Esophagus squamous epithelium (tissue), 4 donors: ENCODE data around the gene FLT1.

ENCODE experiments used
- POLR2A ChIP-seq, 4 donors: fragments of 450-650 bp; IDR thresholded peaks; one replicate each; pipeline ENCODE4 v1.6.1; 2017; ENCODE audit warnings: antibody characterized with exemption in 4 of 4, mild to moderate bottlenecking in 4 of 4, moderate library complexity in 3 of 4
- TF ChIP-seq, protein P1 (sequence below), 6 experiments: fragments of 450-650 bp in 4 of 6; fragments of 200-600 bp in 2 of 6; sonication (generic) in 2 of 6; IDR thresholded peaks; one replicate each; pipeline ENCODE4 v1.5.1; 2016 to 2019; ENCODE audit warnings: antibody characterized with exemption in 6 of 6, mild to moderate bottlenecking in 4 of 6, moderate library complexity in 4 of 6

GRCh38 chr13:28536371-28536770 is 41.4 kb upstream of the FLT1 start:
- TF ChIP-seq, protein P1, sequence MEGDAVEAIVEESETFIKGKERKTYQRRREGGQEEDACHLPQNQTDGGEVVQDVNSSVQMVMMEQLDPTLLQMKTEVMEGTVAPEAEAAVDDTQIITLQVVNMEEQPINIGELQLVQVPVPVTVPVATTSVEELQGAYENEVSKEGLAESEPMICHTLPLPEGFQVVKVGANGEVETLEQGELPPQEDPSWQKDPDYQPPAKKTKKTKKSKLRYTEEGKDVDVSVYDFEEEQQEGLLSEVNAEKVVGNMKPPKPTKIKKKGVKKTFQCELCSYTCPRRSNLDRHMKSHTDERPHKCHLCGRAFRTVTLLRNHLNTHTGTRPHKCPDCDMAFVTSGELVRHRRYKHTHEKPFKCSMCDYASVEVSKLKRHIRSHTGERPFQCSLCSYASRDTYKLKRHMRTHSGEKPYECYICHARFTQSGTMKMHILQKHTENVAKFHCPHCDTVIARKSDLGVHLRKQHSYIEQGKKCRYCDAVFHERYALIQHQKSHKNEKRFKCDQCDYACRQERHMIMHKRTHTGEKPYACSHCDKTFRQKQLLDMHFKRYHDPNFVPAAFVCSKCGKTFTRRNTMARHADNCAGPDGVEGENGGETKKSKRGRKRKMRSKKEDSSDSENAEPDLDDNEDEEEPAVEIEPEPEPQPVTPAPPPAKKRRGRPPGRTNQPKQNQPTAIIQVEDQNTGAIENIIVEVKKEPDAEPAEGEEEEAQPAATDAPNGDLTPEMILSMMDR (IDR thresholded peaks at IDR 0.05), result no peak
- TF ChIP-seq POLR2A (IDR thresholded peaks at IDR 0.05), result no peak
